Hepatocyte (in vitro differentiated cells): ENCODE data around the gene DOK5. TPM values are rescaled to one million over a fixed set of nuclear protein-coding genes. Genes with fewer than 3 reads are reported as not detected.

Experiments used
- DNase-seq: peaks from one replicate; pipeline ENCODE4 v3.0.0-alpha.2; 2016; ENCODE audit warnings: low spot score
- H2AFZ ChIP-seq: fragments of 200-600 bp; sonication (generic); 2 replicates; pipeline ENCODE4 v1.6.0; 2016; ENCODE audit warnings: antibody characterized with exemption, mild to moderate bottlenecking
- H3K27ac ChIP-seq: fragments of 200-600 bp; sonication (generic); 2 replicates; pipeline ENCODE4 v1.5.1; 2016; ENCODE audit warnings: mild to moderate bottlenecking
- H3K27me3 ChIP-seq: fragments of 200-600 bp; sonication (generic); 2 replicates; pipeline ENCODE4 v1.6.1; 2016
- H3K36me3 ChIP-seq: fragments of 200-600 bp; sonication (generic); replicated peaks from 2 replicates; pipeline ENCODE4 v1.5.1; 2016; ENCODE audit warnings: low read depth; ENCODE audit not compliant: insufficient read depth
- H3K4me1 ChIP-seq: fragments of 200-600 bp; sonication (generic); 2 replicates; pipeline ENCODE4 v1.5.1; 2016; ENCODE audit warnings: mild to moderate bottlenecking, moderate library complexity; ENCODE audit not compliant: insufficient read depth
- H3K4me2 ChIP-seq: fragments of 200-600 bp; sonication (generic); 2 replicates; pipeline ENCODE4 v1.6.0; 2016
- H3K4me3 ChIP-seq: fragments of 200-600 bp; sonication (generic); 2 replicates; pipeline ENCODE4 v1.5.1; 2016; ENCODE audit warnings: mild to moderate bottlenecking
- H3K79me2 ChIP-seq: fragments of 200-600 bp; sonication (generic); 2 replicates; pipeline ENCODE4 v1.6.0; 2017; ENCODE audit warnings: mild to moderate bottlenecking
- H3K9me2 ChIP-seq: fragments of 200-600 bp; sonication (generic); replicated peaks from 2 replicates; pipeline ENCODE4 v1.6.0; 2017; ENCODE audit warnings: mild to moderate bottlenecking; ENCODE audit not compliant: insufficient read depth
- H3K9me3 ChIP-seq: fragments of 200-600 bp; sonication (generic); 2 replicates; pipeline ENCODE4 v1.5.1; 2016; ENCODE audit warnings: low read depth, mild to moderate bottlenecking
- H4K20me1 ChIP-seq: fragments of 200-600 bp; sonication (generic); 2 replicates; pipeline ENCODE4 v1.6.0; 2016; ENCODE audit warnings: mild to moderate bottlenecking; ENCODE audit not compliant: insufficient read depth, poor library complexity, severe bottlenecking
- CTCF ChIP-seq: fragments of 200-600 bp; sonication (generic); IDR thresholded peaks from 2 replicates; pipeline ENCODE4 v1.5.1; 2016; ENCODE audit warnings: antibody characterized with exemption, mild to moderate bottlenecking; ENCODE audit not compliant: poor library complexity
- EZH2 ChIP-seq: fragments of 200-600 bp; sonication (generic); IDR thresholded peaks from 2 replicates; pipeline ENCODE4 v1.6.1; 2016; ENCODE audit warnings: antibody characterized with exemption, mild to moderate bottlenecking, borderline replicate concordance
- EZH2phosphoT487 ChIP-seq: fragments of 200-600 bp; sonication (generic); IDR thresholded peaks from one replicate; pipeline ENCODE4 v1.6.1; 2018; ENCODE audit warnings: antibody characterized with exemption, mild to moderate bottlenecking, low read depth, moderate library complexity; ENCODE audit not compliant: unreplicated experiment, severe bottlenecking
- WGBS: methylation state at CpG from one replicate; pipeline ENCODE4 v1.1.6; 2016; ENCODE audit warnings: low lambda C conversion rate; ENCODE audit errors: missing lambda C conversion rate; 5-methylcytosine and 5-hydroxymethylcytosine counted together
- polyA plus RNA-seq: library from polyadenylated mRNA; unstranded; fragments of >200 nt; fragmentation: Nextera tagmentation; extraction: Ambion mirVana; gene quantifications from 2 replicates; pipeline ENCODE4 v1.2.1, GENCODE V29; 2016
- total RNA-seq: library from RNA; depleted of rRNA; stranded (reverse); fragments of >200 nt; gene quantifications from 2 replicates; pipeline ENCODE4 v1.2.3, GENCODE V29; 2014

The DOK5 gene
- total and polyA plus RNA-seq, 2 experiments from 2014 or later: 7.0 to 7.5 TPM

DNA sequence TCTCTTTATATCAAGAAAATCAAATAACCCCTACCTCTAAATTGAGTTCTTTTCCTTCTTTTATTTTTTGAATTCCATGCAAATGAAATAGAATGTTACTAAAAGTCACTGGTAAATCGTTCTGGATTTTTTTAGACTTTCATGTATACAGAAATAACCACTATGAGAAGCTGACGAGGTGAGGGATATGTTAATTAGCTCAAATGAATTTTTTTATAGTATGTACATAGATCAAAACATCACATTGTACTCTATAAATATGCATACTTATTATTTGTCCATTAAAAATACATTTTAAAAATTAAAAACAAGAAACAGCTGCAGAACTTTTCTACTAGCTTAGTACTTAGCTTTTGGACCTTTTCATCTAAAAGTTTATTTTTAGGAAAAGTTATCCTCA, 165.4 kb downstream of the DOK5 start:
- Histone ChIP-seq H3K36me3 (no peaks in the 10 kb centered on the region), H3K79me2 (no peaks in the 10 kb centered on the region), H3K9me3 (no peaks in the 10 kb centered on the region), H3K4me3 (no peak overlapping the region), H3K4me2 (no peak overlapping the region), H3K27ac (no peak overlapping the region), H2AFZ (no peak overlapping the region), H4K20me1 (no peaks in the 10 kb centered on the region), H3K4me1 (no peaks in the 10 kb centered on the region), H3K27me3 (no peaks in the 10 kb centered on the region), H3K9me2 (no peaks in the 10 kb centered on the region)
- TF ChIP-seq EZH2 (no peak), CTCF (no peak), EZH2phosphoT487 (no peak)
- 82% methylated on average over 2 of the region's 2 CpGs for WGBS
- no peak for DNase-seq

DNA sequence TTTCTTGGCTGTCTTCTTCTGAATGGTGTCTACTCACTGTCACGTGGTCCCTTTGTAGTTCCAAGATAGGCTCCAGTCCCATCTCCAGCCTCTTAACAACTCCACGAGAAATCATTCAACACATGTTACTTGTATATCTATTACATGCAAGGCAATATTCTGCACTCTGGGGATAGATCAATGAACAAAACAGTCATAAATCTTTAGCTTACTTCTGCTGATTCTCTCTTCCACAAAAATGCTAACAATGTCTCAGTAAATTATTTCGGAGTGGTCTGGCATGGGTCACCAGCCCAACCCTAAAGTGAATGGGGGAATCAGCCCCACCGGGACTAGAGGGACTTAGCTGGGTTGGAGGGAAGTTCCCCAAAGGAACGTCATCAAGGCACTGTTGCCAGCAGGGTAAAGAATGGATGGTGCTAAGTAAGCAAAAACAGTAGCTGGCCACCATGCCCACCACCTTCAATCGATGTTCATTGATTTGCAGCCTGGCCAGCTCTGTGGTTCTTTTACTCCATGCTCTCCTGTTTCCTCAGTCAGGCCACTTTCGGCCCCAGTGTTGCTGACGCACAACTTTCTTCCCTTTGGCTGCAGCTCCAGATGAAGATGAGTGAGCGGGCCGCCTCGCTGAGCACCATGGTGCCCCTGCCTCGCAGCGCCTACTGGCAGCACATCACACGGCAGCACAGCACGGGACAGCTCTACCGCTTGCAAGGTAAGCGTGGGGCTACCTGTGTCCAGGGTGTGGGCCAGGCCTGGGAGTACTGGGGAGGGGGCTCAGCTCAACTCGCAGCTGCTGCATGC, 167.7 kb downstream of the DOK5 start:
- Histone ChIP-seq H3K36me3 (no peaks in the 10 kb centered on the region), H3K4me3 (no peak overlapping the region), H4K20me1 (no peaks in the 10 kb centered on the region), H3K27me3 (no peaks in the 10 kb centered on the region), H3K4me1 (no peaks in the 10 kb centered on the region), H3K4me2 (no peak overlapping the region), H2AFZ (no peak overlapping the region), H3K79me2 (no peaks in the 10 kb centered on the region), H3K9me2 (no peaks in the 10 kb centered on the region), H3K27ac (no peak overlapping the region), H3K9me3 (no peaks in the 10 kb centered on the region)
- WGBS: 90% methylated on average over 18 of the region's 18 CpGs
- DNase-seq: no peak
- no peak for TF ChIP-seq EZH2phosphoT487
- no peak for TF ChIP-seq CTCF
- TF ChIP-seq EZH2: no peak

DNA sequence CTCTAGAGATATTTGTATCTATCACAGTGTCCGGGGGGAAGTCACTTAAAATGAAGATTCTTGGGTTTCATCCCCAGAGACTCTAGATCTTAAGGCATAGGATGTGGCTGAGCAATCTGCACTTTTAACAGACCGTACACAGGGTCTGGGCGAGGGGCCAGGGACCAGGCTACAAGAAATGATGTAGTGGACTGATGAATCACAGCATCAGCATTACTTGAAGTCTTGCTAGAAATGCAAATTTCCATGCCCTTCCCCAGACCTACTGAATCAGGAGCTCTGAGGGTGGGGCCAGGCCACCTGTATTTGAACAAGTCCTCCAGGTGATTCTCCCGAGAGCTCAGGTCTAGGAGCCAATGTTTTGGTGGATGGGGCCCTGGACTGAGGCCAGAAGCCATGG, 168.4 kb downstream of the DOK5 start:
- DNase-seq: peak; percentile 51
- Histone ChIP-seq H3K79me2 (no peaks in the 10 kb centered on the region), H3K9me2 (no peaks in the 10 kb centered on the region), H3K27ac (no peak overlapping the region), H3K4me1 (no peaks in the 10 kb centered on the region), H3K36me3 (no peaks in the 10 kb centered on the region), H3K4me2 (no peak overlapping the region), H4K20me1 (no peaks in the 10 kb centered on the region), H2AFZ (no peak overlapping the region), H3K9me3 (no peaks in the 10 kb centered on the region), H3K27me3 (no peaks in the 10 kb centered on the region), H3K4me3 (no peak overlapping the region)
- WGBS: 79% methylated on average over 4 of the region's 4 CpGs
- TF ChIP-seq CTCF: no peak
